ENCODE data around the gene ARMH3.

DNA sequence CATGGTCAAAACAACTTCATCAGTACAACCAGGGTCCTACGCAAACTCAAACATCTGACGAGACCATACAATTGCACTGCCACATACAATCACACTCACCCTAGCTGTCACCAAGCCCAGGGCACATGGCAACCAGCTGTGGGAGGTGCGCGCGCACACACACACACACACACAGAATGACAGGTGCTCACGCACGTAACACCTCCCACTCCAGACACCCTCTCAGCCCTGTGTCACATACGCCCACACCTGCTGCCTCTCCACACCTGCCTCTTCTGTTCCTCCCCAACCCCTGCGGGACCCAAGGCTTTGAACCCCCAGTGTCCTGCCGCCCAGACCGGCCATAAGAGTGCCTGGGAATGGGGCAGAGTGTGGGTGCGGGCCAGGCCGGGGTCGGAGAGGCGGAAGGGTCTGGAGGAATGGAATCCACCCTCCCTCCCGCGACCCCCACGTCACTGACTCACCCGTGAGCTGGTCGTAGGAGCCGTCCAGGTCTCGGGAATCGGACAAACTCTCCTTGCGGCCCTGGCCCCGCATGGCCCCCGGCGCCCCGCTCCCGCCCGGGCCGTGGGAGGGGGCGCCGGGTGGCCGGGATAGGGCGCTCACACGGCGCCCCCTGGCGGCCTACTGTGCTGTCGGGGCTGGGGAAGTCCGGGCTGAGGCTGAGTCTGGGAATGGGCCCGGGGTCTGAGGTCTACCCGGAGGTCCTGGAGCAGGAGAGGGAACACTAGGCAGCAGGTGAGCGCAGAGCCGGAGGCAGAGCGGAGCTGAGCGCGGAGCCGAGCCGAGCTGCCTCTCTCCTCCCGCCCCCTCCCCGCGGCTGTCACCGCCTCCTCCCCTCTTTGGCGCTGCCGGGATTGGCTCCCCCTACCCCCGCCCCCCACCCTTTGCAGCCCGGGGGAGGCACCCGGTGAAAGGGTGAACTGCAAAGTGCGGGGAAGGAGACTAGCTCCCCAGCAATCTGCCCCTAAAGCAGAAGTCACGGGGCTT, 212.6 kb downstream of the ARMH3 start, which contains the start of gene KCNIP2:
- no peak for TF ChIP-seq SIN3A (IDR thresholded peaks at IDR 0.05; ENCODE audit: borderline replicate concordance, insufficient read depth, low read length)
- TF ChIP-seq, protein P1, sequence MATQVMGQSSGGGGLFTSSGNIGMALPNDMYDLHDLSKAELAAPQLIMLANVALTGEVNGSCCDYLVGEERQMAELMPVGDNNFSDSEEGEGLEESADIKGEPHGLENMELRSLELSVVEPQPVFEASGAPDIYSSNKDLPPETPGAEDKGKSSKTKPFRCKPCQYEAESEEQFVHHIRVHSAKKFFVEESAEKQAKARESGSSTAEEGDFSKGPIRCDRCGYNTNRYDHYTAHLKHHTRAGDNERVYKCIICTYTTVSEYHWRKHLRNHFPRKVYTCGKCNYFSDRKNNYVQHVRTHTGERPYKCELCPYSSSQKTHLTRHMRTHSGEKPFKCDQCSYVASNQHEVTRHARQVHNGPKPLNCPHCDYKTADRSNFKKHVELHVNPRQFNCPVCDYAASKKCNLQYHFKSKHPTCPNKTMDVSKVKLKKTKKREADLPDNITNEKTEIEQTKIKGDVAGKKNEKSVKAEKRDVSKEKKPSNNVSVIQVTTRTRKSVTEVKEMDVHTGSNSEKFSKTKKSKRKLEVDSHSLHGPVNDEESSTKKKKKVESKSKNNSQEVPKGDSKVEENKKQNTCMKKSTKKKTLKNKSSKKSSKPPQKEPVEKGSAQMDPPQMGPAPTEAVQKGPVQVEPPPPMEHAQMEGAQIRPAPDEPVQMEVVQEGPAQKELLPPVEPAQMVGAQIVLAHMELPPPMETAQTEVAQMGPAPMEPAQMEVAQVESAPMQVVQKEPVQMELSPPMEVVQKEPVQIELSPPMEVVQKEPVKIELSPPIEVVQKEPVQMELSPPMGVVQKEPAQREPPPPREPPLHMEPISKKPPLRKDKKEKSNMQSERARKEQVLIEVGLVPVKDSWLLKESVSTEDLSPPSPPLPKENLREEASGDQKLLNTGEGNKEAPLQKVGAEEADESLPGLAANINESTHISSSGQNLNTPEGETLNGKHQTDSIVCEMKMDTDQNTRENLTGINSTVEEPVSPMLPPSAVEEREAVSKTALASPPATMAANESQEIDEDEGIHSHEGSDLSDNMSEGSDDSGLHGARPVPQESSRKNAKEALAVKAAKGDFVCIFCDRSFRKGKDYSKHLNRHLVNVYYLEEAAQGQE (IDR thresholded peaks at IDR 0.05; ENCODE audit: insufficient read depth in 1 of 2, low read depth in 2 of 2, low read length in 2 of 2): no peak
- TF ChIP-seq POLR2AphosphoS5 (IDR thresholded peaks at IDR 0.05; ENCODE audit: low read depth, low read length): no peak

Data from PFSK-1 (cell line).